ENCODE results near the gene GPD1L.
"Not testable (repeated sequence)": the region's sequence is repeated elsewhere in the genome, so short reads cannot be mapped to it uniquely, and the experiment has no call there.

GPD1L gene

GRCh38 chr3:32186097-32186496, 79.7 kb downstream of the GPD1L start:
- DNase-seq, result no peak

- no peak for DNase-seq
These were observed 80.5 kb downstream of the GPD1L start for GRCh38 chr3:32186876-32187275.

- no peak for DNase-seq
These were observed 83.3 kb downstream of the GPD1L start for GRCh38 chr3:32189693-32190092.

- DNase-seq, result not testable (repeated sequence)
These were observed 84.1 kb downstream of the GPD1L start for GRCh38 chr3:32190556-32190955.

GRCh38 chr3:32193101-32193500, 86.7 kb downstream of the GPD1L start:
- no peak for DNase-seq

GRCh38 chr3:32194653-32195052, 88.2 kb downstream of the GPD1L start:
- DNase-seq, result no peak

- peak; percentile 21 for DNase-seq
These were observed 89.6 kb downstream of the GPD1L start for GRCh38 chr3:32195995-32196540.

GRCh38 chr3:32197991-32198390, 91.6 kb downstream of the GPD1L start:
- DNase-seq, result no peak

GRCh38 chr3:32198714-32199113, 92.3 kb downstream of the GPD1L start:
- no peak for DNase-seq

GRCh38 chr3:32200490-32200889, 94.1 kb downstream of the GPD1L start:
- DNase-seq, result no peak

GRCh38 chr3:32200992-32201758, 94.8 kb downstream of the GPD1L start:
- DNase-seq, result no peak

GRCh38 chr3:32202496-32202895, 96.1 kb downstream of the GPD1L start:
- no peak for DNase-seq

- no peak for DNase-seq
These were observed 97.4 kb downstream of the GPD1L start for GRCh38 chr3:32203854-32204253.

- no peak for DNase-seq
These were observed 102.0 kb downstream of the GPD1L start for GRCh38 chr3:32208447-32208846.

- no peak for DNase-seq
These were observed 108.8 kb downstream of the GPD1L start for GRCh38 chr3:32215185-32215584.

- no peak for DNase-seq
These were observed 109.9 kb downstream of the GPD1L start for GRCh38 chr3:32216172-32216783.

GRCh38 chr3:32217339-32217738, 110.9 kb downstream of the GPD1L start:
- no peak for DNase-seq

All from NCI-H1105 (cell line).